ENCODE measurements around the gene FAM216B. TPM values are rescaled to one million over a fixed set of nuclear protein-coding genes. Genes with fewer than 3 reads are reported as not detected.

Gene FAM216B
- total and polyA plus RNA-seq, 2 experiments from 2014 or later = 0.90 to 2.2 TPM

GRCh38 chr13:42812316-42812715 lies 30.9 kb downstream of the FAM216B start:
- TF ChIP-seq EZH2 (IDR thresholded peaks at IDR 0.05; ENCODE audit: borderline replicate concordance) (no peak), EZH2phosphoT487 (IDR thresholded peaks at IDR 0.05; ENCODE audit: low read depth, severe bottlenecking, unreplicated experiment) (no peak), CTCF (IDR thresholded peaks at IDR 0.05; ENCODE audit: poor library complexity) (no peak)
- DNase-seq (ENCODE audit: low spot score) = no peak
- no peaks in the 10 kb centered on the region for H3K27me3 ChIP-seq
- H3K79me2 ChIP-seq = no peaks in the 10 kb centered on the region
- no peak overlapping the region for H3K27ac ChIP-seq
- H3K9me2 ChIP-seq (replicated peaks; ENCODE audit: insufficient read depth) = no peaks in the 10 kb centered on the region
- H3K4me1 ChIP-seq (ENCODE audit: insufficient read depth) = no peaks in the 10 kb centered on the region
- no peaks in the 10 kb centered on the region for H3K9me3 ChIP-seq (ENCODE audit: low read depth)
- 80% methylated on average over 5 of the region's 5 CpGs for WGBS (ENCODE audit: low lambda C conversion rate, missing lambda C conversion rate)
- no peak overlapping the region for H3K4me3 ChIP-seq
- no peaks in the 10 kb centered on the region for H4K20me1 ChIP-seq (ENCODE audit: insufficient read depth, poor library complexity, severe bottlenecking)
- no peak overlapping the region for H2AFZ ChIP-seq
- H3K36me3 ChIP-seq (replicated peaks; ENCODE audit: insufficient read depth, low read depth) = no peaks in the 10 kb centered on the region
- H3K4me2 ChIP-seq = no peak overlapping the region

- TF ChIP-seq CTCF (IDR thresholded peaks at IDR 0.05; ENCODE audit: poor library complexity) = no peak
- no peak for TF ChIP-seq EZH2 (IDR thresholded peaks at IDR 0.05; ENCODE audit: borderline replicate concordance)
- no peak for TF ChIP-seq EZH2phosphoT487 (IDR thresholded peaks at IDR 0.05; ENCODE audit: low read depth, severe bottlenecking, unreplicated experiment)
- Histone ChIP-seq H3K4me1 (ENCODE audit: insufficient read depth) (no peaks in the 10 kb centered on the region), H4K20me1 (ENCODE audit: insufficient read depth, poor library complexity, severe bottlenecking) (no peaks in the 10 kb centered on the region), H3K79me2 (no peaks in the 10 kb centered on the region), H3K27ac (no peak overlapping the region), H3K27me3 (no peaks in the 10 kb centered on the region), H3K36me3 (replicated peaks; ENCODE audit: insufficient read depth, low read depth) (no peaks in the 10 kb centered on the region), H2AFZ (no peak overlapping the region), H3K4me3 (no peak overlapping the region), H3K9me2 (replicated peaks; ENCODE audit: insufficient read depth) (no peaks in the 10 kb centered on the region), H3K4me2 (no peak overlapping the region), H3K9me3 (ENCODE audit: low read depth) (no peaks in the 10 kb centered on the region)
- no peak for DNase-seq (ENCODE audit: low spot score)
Measured at GRCh38 chr13:42814868-42815267, 33.5 kb downstream of the FAM216B start.

- no peak overlapping the region for H3K4me2 ChIP-seq
- H2AFZ ChIP-seq = no peak overlapping the region
Measured at GRCh38 chr13:42815681-42816080, 34.3 kb downstream of the FAM216B start.

More at GRCh38 chr13:42815681-42816080, 34.3 kb downstream of the FAM216B start:
- WGBS (ENCODE audit: low lambda C conversion rate, missing lambda C conversion rate) = 53% methylated on average over 3 of the region's 3 CpGs
- Histone ChIP-seq H3K79me2 (no peaks in the 10 kb centered on the region), H3K9me3 (ENCODE audit: low read depth) (no peaks in the 10 kb centered on the region), H3K36me3 (replicated peaks; ENCODE audit: insufficient read depth, low read depth) (no peaks in the 10 kb centered on the region), H3K4me3 (no peak overlapping the region), H3K9me2 (replicated peaks; ENCODE audit: insufficient read depth) (no peaks in the 10 kb centered on the region), H3K27ac (no peak overlapping the region), H3K27me3 (no peaks in the 10 kb centered on the region), H4K20me1 (ENCODE audit: insufficient read depth, poor library complexity, severe bottlenecking) (no peaks in the 10 kb centered on the region), H3K4me1 (ENCODE audit: insufficient read depth) (no peaks in the 10 kb centered on the region)
- DNase-seq (ENCODE audit: low spot score) = no peak
- TF ChIP-seq CTCF (IDR thresholded peaks at IDR 0.05; ENCODE audit: poor library complexity) (no peak), EZH2 (IDR thresholded peaks at IDR 0.05; ENCODE audit: borderline replicate concordance) (no peak), EZH2phosphoT487 (IDR thresholded peaks at IDR 0.05; ENCODE audit: low read depth, severe bottlenecking, unreplicated experiment) (no peak)
